ENCODE measurements around the gene NAP1L4.

- no peak for TF ChIP-seq ZNF274 (IDR thresholded peaks at IDR 0.05; ENCODE audit: low read depth, low read length)
- no peak for TF ChIP-seq CTCF (IDR thresholded peaks at IDR 0.05 in 2 of 3, conservative IDR thresholded peaks at IDR 0.05 in 1 of 3; ENCODE audit: borderline replicate concordance in 1 of 3, insufficient read depth in 1 of 3, low read depth in 2 of 3, low read length in 2 of 3)
- TF ChIP-seq MAX (IDR thresholded peaks at IDR 0.05), result no peak
- TF ChIP-seq YY1 (IDR thresholded peaks at IDR 0.05; ENCODE audit: extremely low read depth, insufficient replicate concordance, low read depth, low read length), result no peak
- TF ChIP-seq REST (IDR thresholded peaks at IDR 0.05; ENCODE audit: low read depth), result no peak
These were observed 46.9 kb downstream of the NAP1L4 start for GRCh38 chr11:2945031-2945756.

All from HCT116 (cell line).